SHP77 (cell line): Measurements from ENCODE around the gene ANKRD22.
"Not testable (repeated sequence)": the region's sequence is repeated elsewhere in the genome, so short reads cannot be mapped to it uniquely, and the experiment has no call there.

ENCODE experiments used
- DNase-seq, 2 experiments: peaks; one replicate each; lab custom pipeline; 2025; lab: John Stamatoyannopoulos, UW

The ANKRD22 gene

GRCh38 chr10:88877298-88877697 is 25.7 kb upstream of the ANKRD22 start:
- DNase-seq: no peak

GRCh38 chr10:88875081-88875480 is 23.4 kb upstream of the ANKRD22 start:
- no peak for DNase-seq

GRCh38 chr10:88874281-88874680 is 22.6 kb upstream of the ANKRD22 start:
- DNase-seq: no peak

- DNase-seq: no peak
Measured at GRCh38 chr10:88873757-88874156, 22.1 kb upstream of the ANKRD22 start.

- no peak for DNase-seq
Measured at GRCh38 chr10:88870089-88870488, 18.4 kb upstream of the ANKRD22 start.

- DNase-seq: no peak
Measured at GRCh38 chr10:88866454-88866853, 14.8 kb upstream of the ANKRD22 start.

GRCh38 chr10:88865281-88865876 is 13.7 kb upstream of the ANKRD22 start:
- no peak for DNase-seq

- DNase-seq: no peak
Measured at GRCh38 chr10:88861036-88861435, 9.4 kb upstream of the ANKRD22 start.

- DNase-seq: no peak
Measured at GRCh38 chr10:88858491-88858890, 6.8 kb upstream of the ANKRD22 start.

GRCh38 chr10:88857831-88858230 is 6.2 kb upstream of the ANKRD22 start:
- no peak for DNase-seq

GRCh38 chr10:88854684-88855083 is 3.0 kb upstream of the ANKRD22 start:
- no peak for DNase-seq

GRCh38 chr10:88853155-88853881 is 1.7 kb upstream of the ANKRD22 start:
- DNase-seq: no peak

GRCh38 chr10:88852327-88852726 is 683 bp upstream of the ANKRD22 start:
- no peak for DNase-seq

GRCh38 chr10:88850712-88851111 is 932 bp downstream of the ANKRD22 start:
- DNase-seq: no peak

GRCh38 chr10:88849234-88849633 is 2.4 kb downstream of the ANKRD22 start:
- DNase-seq: no peak

GRCh38 chr10:88848499-88848898 is 3.1 kb downstream of the ANKRD22 start:
- DNase-seq: no peak

- DNase-seq: no peak
Measured at GRCh38 chr10:88843171-88843570, 8.5 kb downstream of the ANKRD22 start.

GRCh38 chr10:88841316-88842111 is 10.1 kb downstream of the ANKRD22 start:
- DNase-seq: no peak

- no peak for DNase-seq
Measured at GRCh38 chr10:88840881-88841280, 10.8 kb downstream of the ANKRD22 start.

GRCh38 chr10:88840104-88840503 is 11.5 kb downstream of the ANKRD22 start:
- DNase-seq: no peak

GRCh38 chr10:88838766-88839350 is 12.8 kb downstream of the ANKRD22 start:
- no peak for DNase-seq

- not testable (repeated sequence) for DNase-seq
Measured at GRCh38 chr10:88837632-88838031, 14.0 kb downstream of the ANKRD22 start.

- no peak for DNase-seq
Measured at GRCh38 chr10:88835910-88836221, 15.8 kb downstream of the ANKRD22 start.
